Heart right ventricle (tissue), 16 donors: Measurements from ENCODE around the gene ATP2C2. TPM values are rescaled to one million over a fixed set of nuclear protein-coding genes. Genes with fewer than 3 reads are reported as not detected.
"Not testable (repeated sequence)": the region's sequence is repeated elsewhere in the genome, so short reads cannot be mapped to it uniquely, and the experiment has no call there.

Source experiments
- ATAC-seq, 8 donors: fragments of 200-7000 bp; cut with Tn5 transposase; one replicate each; pipeline ENCODE4 v1.9.1; 2020; ENCODE audit warnings: mild to moderate bottlenecking in 8 of 8, moderate library complexity in 8 of 8, moderate number of reproducible peaks in 1 of 8
- DNase-seq, 2 donors: peaks; one replicate each; pipeline ENCODE4 v3.0.0-alpha.2; 2020
- H3K27ac ChIP-seq, 10 donors: fragments of 200-600 bp; sonication (generic) in 2 of 10; one replicate each; pipeline versions ENCODE4 v1.5.0 to v1.8.0; 2020 to 2022; ENCODE audit warnings: mild to moderate bottlenecking in 3 of 10
- H3K27me3 ChIP-seq, 7 donors: fragments of 200-600 bp; one replicate each; pipeline ENCODE4 v1.8.0; 2021 to 2022; ENCODE audit warnings: mild to moderate bottlenecking in 2 of 7
- H3K36me3 ChIP-seq, 9 donors: fragments of 200-600 bp; sonication (generic) in 1 of 9; one replicate each; pipeline versions ENCODE4 v1.5.0 to v1.8.0; 2020 to 2022; ENCODE audit warnings: mild to moderate bottlenecking in 2 of 9
- H3K4me1 ChIP-seq, 9 donors: fragments of 200-600 bp; sonication (generic) in 1 of 9; one replicate each; pipeline versions ENCODE4 v1.5.0 to v1.8.0; 2020 to 2022; ENCODE audit warnings: mild to moderate bottlenecking in 4 of 9
- H3K4me3 ChIP-seq, 10 donors: fragments of 200-600 bp; sonication (generic) in 2 of 10; one replicate each; pipeline versions ENCODE4 v1.5.0 to v1.8.0; 2020 to 2022; ENCODE audit warnings: mild to moderate bottlenecking in 7 of 10, moderate library complexity in 2 of 10
- H3K9me3 ChIP-seq, 11 donors: fragments of 200-600 bp in 10 of 11; sonication (generic) in 2 of 11; one replicate each; pipeline versions ENCODE4 v1.5.0 to v1.8.0; 2013 to 2022; ENCODE audit warnings: mild to moderate bottlenecking in 2 of 11, control low read depth in 1 of 11, moderate library complexity in 1 of 11
- WGBS, 2 donors: extraction: QIAGEN DNeasy Blood & Tissue Kit; methylation state at CpG; one replicate each; pipeline ENCODE4 v1.1.7; 2013; ENCODE audit warnings: inconsistent platforms in 1 of 2; 5-methylcytosine and 5-hydroxymethylcytosine counted together
- intact Hi-C, 10 donors: fragments of 100-400 bp; cut with DNase I; formaldehyde crosslinking; loops; one replicate each; pipeline versions ENCODE4 v1.11.1 to v1.14.2; 2022
- polyA plus RNA-seq, 2 donors: library from polyadenylated mRNA; stranded (reverse); fragments of 200-250 nt; gene quantifications; one replicate each; pipeline ENCODE4 v1.2.3, GENCODE V29; 2013
- total RNA-seq, 10 donors: library from RNA; stranded (reverse); fragmentation: NEBNext Ultra II Directional in 3 of 10; extraction: Animal tissue kit (Norgen Biotek cat#: 25700) in 3 of 10; gene quantifications; one replicate each; pipeline versions ENCODE4 v1.2.1 to v1.2.4, GENCODE V29; 2021 to 2023
- TF ChIP-seq, protein P1 (sequence below), 9 donors: fragments of 200-600 bp; sonication (generic) in 2 of 9; IDR thresholded peaks; one replicate each; pipeline versions ENCODE4 v1.5.0 to v1.8.0; 2021 to 2022; ENCODE audit warnings: antibody characterized with exemption in 9 of 9, mild to moderate bottlenecking in 5 of 9, moderate library complexity in 1 of 9
- donor health status: Arrhythmogenic right ventricular cardiomyopathy.
- donor health status: ischemic (EF 13 %, LVEDD 7.1; RV severe dilation, severe dysfunction).
- donor health status: healthy with polysubstance abuse.
- donor health status: DM: no; HTN: yes; CAD: no.
- donor health status: DM: no; HTN: no; CAD: no.
- donor health status: ischemic (EF 25% LVEDD 6.9; RV normal size, moderate dysfunction).
- donor health status: ischemic (EF 25% LVEDD 5.7; RV mildly dilated, moderate dysfunction).
- donor health status: healthy.
- donor health status: DM: yes; HTN: yes; CAD: no.
- donor health status: Ischemic cardiomyopathy.
- donor health status: ischemic (EF 35%, LVEDD 5.7; RV mildly dilated, moderate dysfunction).
- donor health status: nonischemic (EF 11% LVEDD 7.7; RV severe dilation, severe dysfunction).
- donor health status: DM: yes; HTN: yes; CAD: no.
- donor health status: PGD.
- donor health status: ischemic (EF 29% LVEDD 5.4; RV normal size, mild dysfunction).
- donor health status: nonischemic (EF 23%, LVEDD 6.1; RV moderate dilation, normal function).

Gene ATP2C2
- total and polyA plus RNA-seq, 12 donors, result 0.01 TPM; not detected in 11

GRCh38 chr16:84418056-84418849, 49.9 kb downstream of the ATP2C2 start:
- Histone ChIP-seq H3K9me3 (no peaks in the 10 kb centered on the region), H3K4me1 (peaks cover 0 to 10% (median 0%) of the 10 kb centered on the region in 9 donors), H3K27ac (no peak overlapping the region), H3K4me3 (no peak overlapping the region), H3K27me3 (peaks cover 0 to 19% (median 0%) of the 10 kb centered on the region in 7 donors), H3K36me3 (no peaks in the 10 kb centered on the region)
- intact Hi-C loops, result loop anchor here in 1 of 10 donors (5.0 kb wide), 1 partner anchor 41 kb away; no protein-coding TSS in a partner anchor
- 91 to 92% methylated on average over 25 of the region's 25 CpGs for WGBS, 2 donors
- TF ChIP-seq, protein P1, sequence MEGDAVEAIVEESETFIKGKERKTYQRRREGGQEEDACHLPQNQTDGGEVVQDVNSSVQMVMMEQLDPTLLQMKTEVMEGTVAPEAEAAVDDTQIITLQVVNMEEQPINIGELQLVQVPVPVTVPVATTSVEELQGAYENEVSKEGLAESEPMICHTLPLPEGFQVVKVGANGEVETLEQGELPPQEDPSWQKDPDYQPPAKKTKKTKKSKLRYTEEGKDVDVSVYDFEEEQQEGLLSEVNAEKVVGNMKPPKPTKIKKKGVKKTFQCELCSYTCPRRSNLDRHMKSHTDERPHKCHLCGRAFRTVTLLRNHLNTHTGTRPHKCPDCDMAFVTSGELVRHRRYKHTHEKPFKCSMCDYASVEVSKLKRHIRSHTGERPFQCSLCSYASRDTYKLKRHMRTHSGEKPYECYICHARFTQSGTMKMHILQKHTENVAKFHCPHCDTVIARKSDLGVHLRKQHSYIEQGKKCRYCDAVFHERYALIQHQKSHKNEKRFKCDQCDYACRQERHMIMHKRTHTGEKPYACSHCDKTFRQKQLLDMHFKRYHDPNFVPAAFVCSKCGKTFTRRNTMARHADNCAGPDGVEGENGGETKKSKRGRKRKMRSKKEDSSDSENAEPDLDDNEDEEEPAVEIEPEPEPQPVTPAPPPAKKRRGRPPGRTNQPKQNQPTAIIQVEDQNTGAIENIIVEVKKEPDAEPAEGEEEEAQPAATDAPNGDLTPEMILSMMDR (IDR thresholded peaks at IDR 0.05), result no peak
- no peak for ATAC-seq
- DNase-seq, result no peak

DNA sequence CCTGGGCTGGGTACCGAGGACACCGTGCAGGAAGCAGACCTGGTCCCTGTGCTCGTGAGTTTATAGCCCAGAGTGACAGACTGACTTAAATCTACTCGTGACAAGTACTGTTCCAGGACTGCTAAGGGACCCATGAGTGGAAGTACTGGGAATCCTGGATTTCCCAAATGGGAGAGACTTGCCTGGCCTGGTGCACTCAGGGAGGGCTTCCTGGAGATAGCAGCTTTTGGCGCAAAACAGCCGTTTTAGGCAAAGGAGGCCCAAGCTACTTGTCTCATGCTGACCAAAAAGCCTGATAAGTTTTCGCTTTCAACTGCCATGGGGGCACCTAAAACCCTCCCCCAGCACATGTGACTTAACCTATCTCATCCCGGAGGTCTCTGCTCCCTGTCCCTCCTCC, 51.4 kb downstream of the ATP2C2 start:
- H3K27me3 ChIP-seq, result peaks cover 0 to 21% (median 0%) of the 10 kb centered on the region in 7 donors
- no peak for DNase-seq
- H3K27ac ChIP-seq, result no peak overlapping the region
- TF ChIP-seq, protein P1 (IDR thresholded peaks at IDR 0.05), result no peak
- H3K4me3 ChIP-seq, result no peak overlapping the region
- no peaks in the 10 kb centered on the region for H3K9me3 ChIP-seq
- 83 to 85% methylated on average over 8 of the region's 8 CpGs for WGBS, 2 donors
- H3K36me3 ChIP-seq, result no peaks in the 10 kb centered on the region
- no peak for ATAC-seq
- intact Hi-C loops, result loop anchor here in 1 of 10 donors (5.0 kb wide), 1 partner anchor 42 kb away; no protein-coding TSS in a partner anchor
- peaks cover 0 to 6% (median 0%) of the 10 kb centered on the region in 9 donors for H3K4me1 ChIP-seq

DNA sequence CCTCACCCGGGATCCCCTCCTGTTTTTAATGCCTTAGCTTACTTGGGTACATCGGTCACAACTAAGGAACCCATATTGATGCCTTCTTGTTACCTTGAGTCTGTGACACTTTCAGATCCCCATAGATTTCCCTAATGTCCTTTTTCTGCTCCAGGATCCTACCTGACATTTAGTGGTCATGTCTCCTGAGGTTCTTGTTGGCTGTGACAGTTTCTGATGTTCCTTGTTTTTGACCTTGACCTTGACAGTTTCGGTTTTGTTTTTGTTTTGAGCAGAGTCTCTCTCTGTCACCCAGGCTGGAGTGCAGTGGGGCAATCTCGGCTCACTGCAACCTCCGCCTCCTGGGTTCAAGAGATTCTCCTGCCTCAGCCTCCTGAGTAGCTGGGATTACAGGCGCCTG, 52.2 kb downstream of the ATP2C2 start:
- ATAC-seq, H3K27ac ChIP-seq, H3K4me3 ChIP-seq, DNase-seq, H3K36me3 ChIP-seq, intact Hi-C loops, H3K9me3 ChIP-seq, H3K4me1 ChIP-seq: not testable (repeated sequence)
- peaks cover 0 to 23% (median 0%) of the 10 kb centered on the region in 7 donors for H3K27me3 ChIP-seq
- 78 to 89% methylated on average over 6 of the region's 6 CpGs for WGBS, 2 donors

DNA sequence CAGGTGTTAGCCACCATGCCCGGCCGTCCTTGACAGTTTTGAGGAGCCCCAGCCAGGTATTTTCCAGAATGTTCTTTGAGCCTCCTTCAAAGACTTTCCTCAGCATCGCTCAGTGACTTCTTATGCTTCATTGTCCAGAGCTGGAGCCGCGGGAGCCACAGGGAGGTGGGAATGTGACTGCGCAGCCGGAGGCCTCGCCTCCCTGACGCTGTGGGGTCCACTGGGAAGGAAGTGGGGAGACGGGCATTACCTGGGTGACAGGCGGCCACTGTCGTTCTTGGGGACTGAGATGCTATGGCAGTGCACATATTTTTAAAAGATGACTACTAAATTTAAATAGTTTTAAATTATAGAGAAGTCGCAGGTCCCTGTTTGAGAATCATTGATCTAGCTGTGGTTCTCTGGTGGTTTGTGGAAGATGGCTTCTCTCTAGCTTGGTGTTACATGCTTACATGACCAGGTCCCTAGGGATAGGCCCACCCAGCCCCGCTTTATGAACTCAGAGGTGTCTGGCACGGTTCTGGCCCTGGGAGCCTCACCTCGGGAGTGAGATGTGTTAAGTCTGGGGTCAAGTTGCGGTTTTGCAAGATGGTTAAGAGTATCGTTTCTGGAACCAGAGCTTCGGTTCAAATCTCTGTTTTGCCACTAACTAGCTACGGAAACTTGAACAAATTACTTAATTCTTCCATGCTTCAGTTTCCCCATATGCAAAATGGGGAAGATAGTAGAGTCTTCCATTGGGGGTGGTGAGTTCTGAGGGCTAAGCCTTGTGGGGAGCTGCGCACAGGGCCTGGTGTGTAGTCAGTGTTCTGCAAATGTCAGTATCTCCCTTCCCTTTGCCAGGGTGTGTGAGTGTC, 53.0 kb downstream of the ATP2C2 start:
- intact Hi-C loops, result no loop called here
- Histone ChIP-seq H3K36me3 (no peaks in the 10 kb centered on the region), H3K4me3 (no peak overlapping the region), H3K27ac (no peak overlapping the region), H3K4me1 (no peaks in the 10 kb centered on the region), H3K9me3 (no peaks in the 10 kb centered on the region), H3K27me3 (peaks cover 0 to 28% (median 4%) of the 10 kb centered on the region in 7 donors)
- DNase-seq (no peak), ATAC-seq (no peak)
- TF ChIP-seq, protein P1 (IDR thresholded peaks at IDR 0.05), result no peak
- WGBS, 2 donors, result 94 to 97% methylated on average over 21 of the region's 21 CpGs
